Erythroblast (primary cell): ENCODE measurements around the gene RFK.

ENCODE experiments used
- DNase-seq, 2 experiments: peaks; one replicate each; lab custom pipeline; 2025; lab: John Stamatoyannopoulos, UW
- GATA1 ChIP-seq: IDR thresholded peaks from 2 replicates; pipeline ENCODE4 v1.6.1; 2011; ENCODE audit warnings: low read depth, mild to moderate bottlenecking, control low read depth, low read length, moderate library complexity
- POLR2A ChIP-seq: IDR thresholded peaks from 2 replicates; pipeline ENCODE4 v1.6.1; 2011; ENCODE audit warnings: mild to moderate bottlenecking, low read length

The RFK gene

GRCh38 chr9:76371901-76372300 lies 22.3 kb downstream of the RFK start:
- TF ChIP-seq POLR2A, result no peak
- no peak for DNase-seq

GRCh38 chr9:76370396-76371023 lies 23.7 kb downstream of the RFK start:
- no peak for DNase-seq
- TF ChIP-seq GATA1 (no peak), POLR2A (no peak)

- no peak for DNase-seq
- TF ChIP-seq POLR2A (no peak), GATA1 (no peak)
Observed at GRCh38 chr9:76369583-76369982, 24.6 kb downstream of the RFK start.

GRCh38 chr9:76366275-76366674 lies 28.0 kb downstream of the RFK start:
- TF ChIP-seq GATA1, result no peak
- TF ChIP-seq POLR2A, result no peak
- DNase-seq, result no peak

GRCh38 chr9:76365028-76365427 lies 29.2 kb downstream of the RFK start:
- no peak for TF ChIP-seq POLR2A
- no peak for TF ChIP-seq GATA1
- no peak for DNase-seq

GRCh38 chr9:76363032-76363395 lies 31.2 kb downstream of the RFK start:
- no peak for DNase-seq
- no peak for TF ChIP-seq GATA1

- peak; percentile 67 to 87 for DNase-seq
Observed at GRCh38 chr9:76362332-76363031, 31.7 kb downstream of the RFK start.

GRCh38 chr9:76359766-76360165 lies 34.5 kb downstream of the RFK start:
- no peak for TF ChIP-seq POLR2A
- TF ChIP-seq GATA1, result no peak
- no peak for DNase-seq

- DNase-seq, result peak; percentile 73 to 88
- TF ChIP-seq POLR2A, result no peak
- no peak for TF ChIP-seq GATA1
Observed at GRCh38 chr9:76359365-76359764, 34.9 kb downstream of the RFK start.

GRCh38 chr9:76358628-76359280 lies 35.5 kb downstream of the RFK start:
- no peak for TF ChIP-seq POLR2A
- no peak for TF ChIP-seq GATA1
- no peak for DNase-seq

- no peak for DNase-seq
- TF ChIP-seq POLR2A (no peak), GATA1 (no peak)
Observed at GRCh38 chr9:76357555-76357954, 36.7 kb downstream of the RFK start.

GRCh38 chr9:76355886-76356285 lies 38.3 kb downstream of the RFK start:
- no peak for DNase-seq

GRCh38 chr9:76354221-76354620 lies 40.0 kb downstream of the RFK start:
- TF ChIP-seq POLR2A, result no peak
- no peak for TF ChIP-seq GATA1

More at GRCh38 chr9:76355886-76356285, 38.3 kb downstream of the RFK start:
- no peak for TF ChIP-seq GATA1
- no peak for TF ChIP-seq POLR2A

GRCh38 chr9:76353280-76353679 lies 40.9 kb downstream of the RFK start:
- TF ChIP-seq POLR2A, result no peak
- TF ChIP-seq GATA1, result no peak
- no peak for DNase-seq

More at GRCh38 chr9:76354221-76354620, 40.0 kb downstream of the RFK start:
- no peak for DNase-seq
